ENCODE results near the gene TBC1D22B.

GRCh38 chr6:37232430-37233017, 25.0 kb upstream of the TBC1D22B start:
- TF ChIP-seq CTCF (IDR thresholded peaks at IDR 0.05) (no peak), POLR2A (IDR thresholded peaks at IDR 0.05; ENCODE audit: low read depth) (no peak)
